Right cardiac atrium (tissue), 5 donors: ENCODE measurements around the gene PEX3. TPM values are rescaled to one million over a fixed set of nuclear protein-coding genes. Genes with fewer than 3 reads are reported as not detected.

Source experiments
- polyA plus RNA-seq: library from polyadenylated mRNA; stranded (reverse); fragments of 200-250 nt; gene quantifications from one replicate; pipeline ENCODE4 v1.2.3, GENCODE V29; 2013
- total RNA-seq, 4 donors: library from RNA; stranded (reverse); fragmentation: NEBNext Ultra II Directional; extraction: Animal tissue kit (Norgen Biotek cat#: 25700); gene quantifications; one replicate each; pipeline ENCODE4 v1.2.1, GENCODE V29; 2021
- donor health status: healthy with polysubstance abuse.
- donor health status: DM: no; HTN: yes; CAD: no.
- donor health status: DM: no; HTN: no; CAD: no.
- donor health status: DM: no; HTN: yes; CAD: no; lungs with severe emphysema.
- donor health status: DM: yes; HTN: yes; CAD: no.

The PEX3 gene
- total and polyA plus RNA-seq, 5 donors, result 11.9 to 22.0 (median 18.9) TPM

Other genes starting within 250 kb of the PEX3 start
- 1 to 10 TPM; 1.5 to 3.8 (median 2.1) TPM for gene ADAT2, start 110 bp upstream of the PEX3 start, total RNA-seq
- 1.6 TPM for gene ADAT2, start 110 bp upstream of the PEX3 start, polyA plus RNA-seq
- gene FUCA2, start 60.9 kb downstream of the PEX3 start, total RNA-seq, result 10 to 100 TPM; 32.2 to 44.0 (median 38.7) TPM
- gene FUCA2, start 60.9 kb downstream of the PEX3 start, polyA plus RNA-seq, result 25.1 TPM
- 10 to 100 TPM; 47.3 to 75.7 (median 59.9) TPM for gene PHACTR2, start 227.2 kb downstream of the PEX3 start, total RNA-seq
- gene PHACTR2, start 227.2 kb downstream of the PEX3 start, polyA plus RNA-seq, result 10.7 TPM